Smooth muscle cell (in vitro differentiated cells): ENCODE measurements around the gene DCLK1. TPM values are rescaled to one million over a fixed set of nuclear protein-coding genes. Genes with fewer than 3 reads are reported as not detected.

Experiments
- DNase-seq: peaks from one replicate; lab custom pipeline; 2025; ENCODE audit not compliant: unreplicated experiment; lab: John Stamatoyannopoulos, UW
- H2AFZ ChIP-seq: fragments of 200-600 bp; sonication (generic); 2 replicates; pipeline ENCODE4 v1.6.0; 2016; ENCODE audit warnings: antibody characterized with exemption, low read depth, mild to moderate bottlenecking
- H3F3A ChIP-seq: fragments of 200-600 bp; sonication (generic); 2 replicates; pipeline ENCODE4 v1.6.0; 2017; ENCODE audit warnings: antibody characterized with exemption, low read depth
- H3K27ac ChIP-seq: fragments of 200-600 bp; sonication (generic); 2 replicates; pipeline ENCODE4 v1.5.1; 2016; ENCODE audit warnings: low read depth, mild to moderate bottlenecking
- H3K27me3 ChIP-seq: fragments of 200-600 bp; sonication (generic); 2 replicates; pipeline ENCODE4 v1.6.1; 2016; ENCODE audit warnings: low read depth, mild to moderate bottlenecking
- H3K36me3 ChIP-seq: fragments of 200-600 bp; sonication (generic); 2 replicates; pipeline ENCODE4 v1.5.1; 2016; ENCODE audit warnings: low read depth
- H3K4me1 ChIP-seq: fragments of 200-600 bp; sonication (generic); 2 replicates; pipeline ENCODE4 v1.5.1; 2016; ENCODE audit warnings: low read depth
- H3K4me2 ChIP-seq: fragments of 200-600 bp; sonication (generic); 2 replicates; pipeline ENCODE4 v1.6.0; 2016; ENCODE audit warnings: mild to moderate bottlenecking
- H3K4me3 ChIP-seq: fragments of 200-600 bp; sonication (generic); 2 replicates; pipeline ENCODE4 v1.5.1; 2016; ENCODE audit warnings: mild to moderate bottlenecking
- H3K79me2 ChIP-seq: fragments of 200-600 bp; sonication (generic); 2 replicates; pipeline ENCODE4 v1.6.0; 2016; ENCODE audit warnings: low read depth, mild to moderate bottlenecking
- H3K9ac ChIP-seq: fragments of 200-600 bp; sonication (generic); 2 replicates; pipeline ENCODE4 v1.6.0; 2016; ENCODE audit warnings: low read depth
- H3K9me3 ChIP-seq: fragments of 200-600 bp; sonication (generic); replicated peaks from 2 replicates; pipeline ENCODE4 v1.5.1; 2016; ENCODE audit warnings: low read depth
- H4K20me1 ChIP-seq: fragments of 200-600 bp; sonication (generic); 2 replicates; pipeline ENCODE4 v1.6.0; 2016; ENCODE audit warnings: low read depth
- WGBS: methylation state at CpG from one replicate; pipeline ENCODE4 v1.1.7; 2016; ENCODE audit warnings: low lambda C conversion rate; 5-methylcytosine and 5-hydroxymethylcytosine counted together
- polyA plus RNA-seq: library from polyadenylated mRNA; unstranded; fragments of >200 nt; fragmentation: Nextera tagmentation; extraction: Ambion mirVana; gene quantifications from 2 replicates; pipeline ENCODE4 v1.2.1, GENCODE V29; 2016
- total RNA-seq: library from RNA; depleted of rRNA; stranded (reverse); fragments of >200 nt; gene quantifications from 2 replicates; pipeline ENCODE4 v1.2.3, GENCODE V29; 2014
- TF ChIP-seq, protein P1 (sequence below): fragments of 200-600 bp; sonication (generic); IDR thresholded peaks from 2 replicates; pipeline ENCODE4 v1.5.1; 2017; ENCODE audit warnings: borderline replicate concordance, mild to moderate bottlenecking, antibody characterized with exemption; ENCODE audit not compliant: insufficient read depth, poor library complexity, severe bottlenecking

DCLK1 gene
- total and polyA plus RNA-seq, 2 experiments from 2014 or later = 0.72 TPM; not detected in 1

DNA sequence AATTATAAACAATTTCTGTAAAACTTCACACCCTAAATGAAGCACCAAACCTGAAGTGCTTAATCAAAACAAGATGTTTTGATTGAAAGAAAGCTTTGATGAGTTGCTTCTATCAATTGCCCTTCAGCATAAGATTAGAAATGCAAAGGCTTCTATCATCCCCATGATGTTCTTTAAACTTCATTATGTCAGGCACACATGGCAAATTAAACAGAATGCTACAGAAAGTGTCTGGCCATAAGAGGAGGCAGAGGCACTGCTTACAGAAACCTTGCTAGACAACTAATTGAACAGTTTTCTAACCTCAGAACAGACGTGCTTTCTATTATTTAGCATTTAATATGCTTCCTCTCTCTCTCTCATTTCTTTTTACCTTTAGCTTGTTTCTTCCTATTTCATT is 228.1 kb downstream of the DCLK1 start:
- Histone ChIP-seq H3K9ac (no peak overlapping the region), H3K4me1 (no peaks in the 10 kb centered on the region), H3K27ac (no peak overlapping the region), H3K36me3 (no peaks in the 10 kb centered on the region), H3K79me2 (no peaks in the 10 kb centered on the region), H4K20me1 (no peaks in the 10 kb centered on the region), H3K9me3 (no peaks in the 10 kb centered on the region), H3K4me3 (no peak overlapping the region), H2AFZ (no peak overlapping the region), H3K27me3 (no peaks in the 10 kb centered on the region), H3F3A (no peaks in the 10 kb centered on the region), H3K4me2 (no peak overlapping the region)
- WGBS = 79% methylated on average over 1 of the region's 1 CpG
- TF ChIP-seq, protein P1, sequence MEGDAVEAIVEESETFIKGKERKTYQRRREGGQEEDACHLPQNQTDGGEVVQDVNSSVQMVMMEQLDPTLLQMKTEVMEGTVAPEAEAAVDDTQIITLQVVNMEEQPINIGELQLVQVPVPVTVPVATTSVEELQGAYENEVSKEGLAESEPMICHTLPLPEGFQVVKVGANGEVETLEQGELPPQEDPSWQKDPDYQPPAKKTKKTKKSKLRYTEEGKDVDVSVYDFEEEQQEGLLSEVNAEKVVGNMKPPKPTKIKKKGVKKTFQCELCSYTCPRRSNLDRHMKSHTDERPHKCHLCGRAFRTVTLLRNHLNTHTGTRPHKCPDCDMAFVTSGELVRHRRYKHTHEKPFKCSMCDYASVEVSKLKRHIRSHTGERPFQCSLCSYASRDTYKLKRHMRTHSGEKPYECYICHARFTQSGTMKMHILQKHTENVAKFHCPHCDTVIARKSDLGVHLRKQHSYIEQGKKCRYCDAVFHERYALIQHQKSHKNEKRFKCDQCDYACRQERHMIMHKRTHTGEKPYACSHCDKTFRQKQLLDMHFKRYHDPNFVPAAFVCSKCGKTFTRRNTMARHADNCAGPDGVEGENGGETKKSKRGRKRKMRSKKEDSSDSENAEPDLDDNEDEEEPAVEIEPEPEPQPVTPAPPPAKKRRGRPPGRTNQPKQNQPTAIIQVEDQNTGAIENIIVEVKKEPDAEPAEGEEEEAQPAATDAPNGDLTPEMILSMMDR = no peak
- DNase-seq = no peak

DNA sequence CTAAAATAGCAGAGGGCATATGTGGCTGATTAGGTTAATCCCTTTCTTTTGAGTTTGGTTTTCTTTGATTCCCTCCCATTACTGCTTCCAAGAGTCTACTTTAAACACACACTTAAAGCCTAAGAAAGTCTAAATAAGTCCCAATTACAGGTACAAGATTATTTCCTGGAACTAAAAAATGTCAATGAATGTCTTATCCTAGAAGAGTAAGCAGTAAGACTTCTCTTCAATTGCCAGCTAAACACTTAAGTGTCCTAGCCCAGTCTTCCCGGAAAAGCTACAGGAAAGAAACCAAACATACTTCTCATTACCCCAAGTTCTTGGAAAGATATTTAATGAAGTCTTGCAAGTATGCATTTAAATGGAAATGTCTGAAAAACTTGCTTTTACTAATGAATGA is 233.1 kb downstream of the DCLK1 start:
- no peak overlapping the region for H3K9ac ChIP-seq
- 97% methylated on average over 1 of the region's 1 CpG for WGBS
- H3K27me3 ChIP-seq = no peaks in the 10 kb centered on the region
- no peaks in the 10 kb centered on the region for H3K36me3 ChIP-seq
- H3K4me1 ChIP-seq = no peaks in the 10 kb centered on the region
- no peak overlapping the region for H2AFZ ChIP-seq
- no peaks in the 10 kb centered on the region for H3K9me3 ChIP-seq
- no peak overlapping the region for H3K4me2 ChIP-seq
- no peak overlapping the region for H3K4me3 ChIP-seq
- no peak for DNase-seq
- no peaks in the 10 kb centered on the region for H3K79me2 ChIP-seq
- no peaks in the 10 kb centered on the region for H4K20me1 ChIP-seq
- TF ChIP-seq, protein P1 = no peak
- no peaks in the 10 kb centered on the region for H3F3A ChIP-seq
- no peak overlapping the region for H3K27ac ChIP-seq

DNA sequence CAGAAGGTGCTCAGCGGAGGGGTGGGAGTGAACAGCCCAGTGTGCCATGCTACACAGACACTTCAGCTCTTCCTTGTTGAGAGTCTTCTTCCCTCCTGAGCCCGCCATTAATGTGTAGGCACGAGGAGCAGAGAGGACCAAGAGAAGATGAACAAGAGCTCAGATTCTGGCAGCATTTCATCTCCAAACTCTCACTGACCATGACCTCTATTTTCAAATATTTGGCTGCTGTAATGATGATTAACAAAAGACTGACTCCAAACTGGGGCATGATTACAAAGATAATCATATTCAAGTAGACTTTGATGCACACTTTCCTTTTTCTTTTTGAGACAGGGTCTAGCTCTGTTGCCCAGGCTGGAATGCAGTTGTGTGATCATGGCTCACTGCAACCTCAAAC is 236.5 kb downstream of the DCLK1 start:
- H3K9me3 ChIP-seq = no peaks in the 10 kb centered on the region
- H3K9ac ChIP-seq = no peak overlapping the region
- H3K79me2 ChIP-seq = no peaks in the 10 kb centered on the region
- H3K4me3 ChIP-seq = no peak overlapping the region
- H3K4me1 ChIP-seq = peaks cover 5% of the 10 kb centered on the region
- DNase-seq = no peak
- no peaks in the 10 kb centered on the region for H3K27me3 ChIP-seq
- H3K4me2 ChIP-seq = no peak overlapping the region
- 98% methylated on average over 3 of the region's 3 CpGs for WGBS
- TF ChIP-seq, protein P1 = no peak
- no peaks in the 10 kb centered on the region for H4K20me1 ChIP-seq
- no peaks in the 10 kb centered on the region for H3K36me3 ChIP-seq
- H2AFZ ChIP-seq = no peak overlapping the region
- H3F3A ChIP-seq = peaks cover 8% of the 10 kb centered on the region
- H3K27ac ChIP-seq = no peak overlapping the region
